ENCODE data around the gene RHBG.

Gene RHBG

GRCh38 chr1:156428746-156429288, 59.8 kb downstream of the RHBG start:
- no peak for FAIRE-seq

GRCh38 chr1:156429313-156430060, 60.5 kb downstream of the RHBG start:
- FAIRE-seq = no peak

- FAIRE-seq = no peak
These were observed 61.3 kb downstream of the RHBG start for GRCh38 chr1:156430303-156430702.

GRCh38 chr1:156430866-156431265, 61.9 kb downstream of the RHBG start:
- no peak for FAIRE-seq

- no peak for FAIRE-seq
These were observed 62.4 kb downstream of the RHBG start for GRCh38 chr1:156431366-156431765.

- FAIRE-seq = no peak
These were observed 63.0 kb downstream of the RHBG start for GRCh38 chr1:156431769-156432668.

GRCh38 chr1:156432669-156433018, 63.6 kb downstream of the RHBG start:
- FAIRE-seq = no peak

GRCh38 chr1:156433032-156433431, 64.0 kb downstream of the RHBG start:
- no peak for FAIRE-seq

- no peak for FAIRE-seq
These were observed 64.6 kb downstream of the RHBG start for GRCh38 chr1:156433602-156434001.
